ENCODE data around the gene TAS1R3.

The TAS1R3 gene

GRCh38 chr1:1376551-1377226, 45.6 kb downstream of the TAS1R3 start:
- Histone ChIP-seq H3K9me3 (ENCODE audit: control insufficient read depth, low read length) (no peaks in the 10 kb centered on the region), H3K4me3 (ENCODE audit: extremely low read depth, insufficient read depth, low read length, poor library complexity, severe bottlenecking) (no peak overlapping the region), H3K27ac (ENCODE audit: low read depth, low read length, severe bottlenecking) (no peak overlapping the region), H3K4me1 (ENCODE audit: control insufficient read depth, insufficient read depth, low read length, poor library complexity, severe bottlenecking) (peaks cover 7% of the 10 kb centered on the region), H3K36me3 (ENCODE audit: control insufficient read depth, insufficient read depth, low read length) (peaks cover 27% of the 10 kb centered on the region)
- 93 to 94% methylated on average over 9 of the region's 10 CpGs for WGBS, 2 experiments (ENCODE audit: insufficient coverage in 2 of 2)

DNA sequence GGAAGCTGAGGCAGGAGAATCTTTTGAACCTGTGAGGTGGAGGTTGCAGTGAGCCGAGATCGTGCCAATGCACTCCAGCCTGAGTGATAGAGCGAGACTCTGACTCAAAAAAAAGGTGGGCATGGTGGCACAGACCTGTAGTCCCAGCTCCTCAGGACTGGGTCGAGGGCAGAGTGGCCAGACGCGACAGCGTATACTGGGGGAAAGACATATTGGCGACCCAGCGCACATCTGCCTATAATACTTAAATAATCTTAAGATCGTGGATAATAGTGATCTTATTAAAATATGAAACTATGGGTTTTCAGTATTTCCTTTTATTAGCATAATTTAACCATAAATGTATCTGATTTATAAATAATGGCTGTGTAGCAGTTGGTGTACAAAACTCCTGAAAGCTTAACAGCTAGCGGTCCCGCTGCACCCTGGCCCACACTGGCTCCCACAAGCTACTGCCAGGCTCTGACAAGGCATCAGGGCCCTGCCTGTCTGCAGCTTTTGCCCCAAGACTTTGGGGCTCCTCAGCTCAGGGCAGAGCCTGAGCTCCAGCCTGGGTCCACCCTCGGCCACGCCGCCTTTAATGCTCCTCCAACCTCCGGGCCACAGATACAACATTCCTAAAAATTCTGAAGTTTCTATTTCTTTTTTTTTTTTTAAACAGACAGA, 46.6 kb downstream of the TAS1R3 start:
- H3K36me3 ChIP-seq (ENCODE audit: control insufficient read depth, insufficient read depth, low read length), result peaks cover 26% of the 10 kb centered on the region
- no peak overlapping the region for H3K27ac ChIP-seq (ENCODE audit: low read depth, low read length, severe bottlenecking)
- 95 to 97% methylated on average over 13 of the region's 16 CpGs for WGBS, 2 experiments (ENCODE audit: insufficient coverage in 2 of 2)
- no peaks in the 10 kb centered on the region for H3K9me3 ChIP-seq (ENCODE audit: control insufficient read depth, low read length)
- peaks cover 7% of the 10 kb centered on the region for H3K4me1 ChIP-seq (ENCODE audit: control insufficient read depth, insufficient read depth, low read length, poor library complexity, severe bottlenecking)
- no peak overlapping the region for H3K4me3 ChIP-seq (ENCODE audit: extremely low read depth, insufficient read depth, low read length, poor library complexity, severe bottlenecking)

DNA sequence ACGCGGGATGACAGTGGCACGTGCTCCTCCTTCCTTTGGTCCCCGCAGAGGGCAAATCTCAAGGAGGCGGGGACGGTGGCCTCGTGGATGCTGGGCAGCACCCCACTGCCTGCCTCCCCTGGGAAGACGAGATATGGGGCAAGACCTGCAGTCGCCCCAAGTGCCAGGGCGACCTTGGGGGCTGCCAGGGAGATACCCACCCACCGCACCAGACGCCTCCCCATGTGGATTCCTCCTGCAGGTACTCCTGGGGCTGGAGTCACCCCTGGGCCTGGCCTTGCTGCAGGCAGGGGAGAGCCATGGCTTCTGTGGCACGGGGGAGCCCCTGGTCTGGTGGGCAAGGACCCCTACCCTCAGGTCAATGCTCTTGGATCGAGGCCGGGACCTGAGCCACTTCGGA, 49.8 kb downstream of the TAS1R3 start:
- H3K9me3 ChIP-seq (ENCODE audit: control insufficient read depth, low read length), result no peaks in the 10 kb centered on the region
- H3K4me1 ChIP-seq (ENCODE audit: control insufficient read depth, insufficient read depth, low read length, poor library complexity, severe bottlenecking), result peaks cover 2% of the 10 kb centered on the region
- 95 to 98% methylated on average over 16 of the region's 16 CpGs for WGBS, 2 experiments (ENCODE audit: insufficient coverage in 2 of 2)
- no peak overlapping the region for H3K27ac ChIP-seq (ENCODE audit: low read depth, low read length, severe bottlenecking)
- H3K36me3 ChIP-seq (ENCODE audit: control insufficient read depth, insufficient read depth, low read length), result peaks cover 28% of the 10 kb centered on the region
- no peak overlapping the region for H3K4me3 ChIP-seq (ENCODE audit: extremely low read depth, insufficient read depth, low read length, poor library complexity, severe bottlenecking)

GRCh38 chr1:1381294-1381693, 50.2 kb downstream of the TAS1R3 start:
- H3K9me3 ChIP-seq (ENCODE audit: control insufficient read depth, low read length), result no peaks in the 10 kb centered on the region
- H3K4me1 ChIP-seq (ENCODE audit: control insufficient read depth, insufficient read depth, low read length, poor library complexity, severe bottlenecking), result no peaks in the 10 kb centered on the region
- peaks cover 32% of the 10 kb centered on the region for H3K36me3 ChIP-seq (ENCODE audit: control insufficient read depth, insufficient read depth, low read length)
- no peak overlapping the region for H3K4me3 ChIP-seq (ENCODE audit: extremely low read depth, insufficient read depth, low read length, poor library complexity, severe bottlenecking)
- 79 to 81% methylated on average over 7 to 8 of the region's 8 CpGs for WGBS, 2 experiments (ENCODE audit: insufficient coverage in 2 of 2)
- H3K27ac ChIP-seq (ENCODE audit: low read depth, low read length, severe bottlenecking), result no peak overlapping the region
